ENCODE measurements around the gene KRT20. TPM values are rescaled to one million over a fixed set of nuclear protein-coding genes. Genes with fewer than 3 reads are reported as not detected.
"Not testable (repeated sequence)": the region's sequence is repeated elsewhere in the genome, so short reads cannot be mapped to it uniquely, and the experiment has no call there.

KRT20 gene
- total and polyA plus RNA-seq, 2 of the 8 experiments (the other 6 are each of a cell fraction or from before 2014, with no cell fraction given): not detected

DNA sequence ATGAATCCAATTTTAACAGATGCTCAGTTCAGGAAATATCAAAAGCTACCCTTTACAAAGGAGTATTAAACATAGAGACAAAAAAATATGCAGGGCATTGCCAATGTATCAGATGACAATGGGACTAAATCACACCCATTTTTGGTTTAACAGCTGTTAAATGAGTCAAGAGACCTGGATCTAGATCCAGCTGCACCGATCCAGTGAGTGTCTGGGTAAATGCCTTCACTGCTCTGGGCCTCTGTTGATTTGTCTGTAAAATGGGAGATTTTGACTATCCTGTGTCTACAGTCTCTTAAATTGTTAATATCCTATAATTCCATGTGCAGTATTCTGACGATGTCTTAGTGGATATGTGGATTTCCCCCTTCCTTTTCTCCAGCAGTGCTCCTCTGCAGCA is 36.0 kb upstream of the KRT20 start:
- H3K27ac ChIP-seq (ENCODE audit: low read depth, low read length): no peak overlapping the region
- no peak for TF ChIP-seq GABPA (IDR thresholded peaks at IDR 0.05; ENCODE audit: borderline replicate concordance, insufficient read depth, low read length)
- TF ChIP-seq CBX5 (IDR thresholded peaks at IDR 0.05; ENCODE audit: low read depth, low read length): no peak
- H3K4ac ChIP-seq (replicated peaks; ENCODE audit: insufficient read length, low read depth, low read length): no peak overlapping the region
- ChIA-PET CTCF (ENCODE audit: partially characterized antibody) (interaction anchor here (1.8 kb wide), 1 partner anchor 12 kb away, joined by 4 read pairs; no protein-coding TSS in a partner anchor), POLR2A (ENCODE audit: partially characterized antibody) (no interaction called here)
- H3K79me2 ChIP-seq (ENCODE audit: control insufficient read depth in 1 of 2, insufficient read depth in 2 of 2, low read length in 2 of 2): no peaks in the 10 kb centered on the region
- no peaks in the 10 kb centered on the region for H3K36me3 ChIP-seq (ENCODE audit: control insufficient read depth in 2 of 4, insufficient read depth in 4 of 4, low read length in 3 of 4)
- no peak overlapping the region for H3K23ac ChIP-seq (ENCODE audit: insufficient read length)
- H4K91ac ChIP-seq (replicated peaks; ENCODE audit: insufficient read length, low read length): no peak overlapping the region
- H3K79me1 ChIP-seq (ENCODE audit: low read depth, low read length): no peaks in the 10 kb centered on the region
- FAIRE-seq (no peak), DNase-seq (ENCODE audit: low read depth in 1 of 2, low spot score in 2 of 2) (no peak)
- H2BK20ac ChIP-seq (ENCODE audit: low read length): no peak overlapping the region
- H3K14ac ChIP-seq (ENCODE audit: insufficient read length): no peak overlapping the region
- no peaks in the 10 kb centered on the region for H3K27me3 ChIP-seq (replicated peaks in 1 of 4; ENCODE audit: control insufficient read depth in 3 of 4, extremely low read depth in 1 of 4, insufficient read depth in 3 of 4, low read length in 3 of 4)
- no peaks in the 10 kb centered on the region for H3K23me2 ChIP-seq (ENCODE audit: low read depth, low read length)
- H4K8ac ChIP-seq (ENCODE audit: extremely low read depth, insufficient read depth, low read length): no peak overlapping the region
- H4K20me1 ChIP-seq (replicated peaks in 1 of 2; ENCODE audit: control insufficient read depth in 1 of 2, insufficient read depth in 2 of 2, low read length in 2 of 2): no peaks in the 10 kb centered on the region
- H3K9ac ChIP-seq (replicated peaks in 1 of 4; ENCODE audit: extremely low read depth in 1 of 4, low read depth in 3 of 4, low read length in 3 of 4): no peak overlapping the region
- no peak overlapping the region for H3K18ac ChIP-seq (ENCODE audit: extremely low read depth, low read length)
- H4K5ac ChIP-seq (ENCODE audit: insufficient read length, low read depth, low read length): no peak overlapping the region
- no peak overlapping the region for H2BK120ac ChIP-seq (replicated peaks; ENCODE audit: low read depth, low read length)
- H2BK15ac ChIP-seq (ENCODE audit: low read length): no peak overlapping the region
- no peak overlapping the region for H2AFZ ChIP-seq (ENCODE audit: low read length)
- 91% methylated on average over 2 of the region's 2 CpGs; no CpG with 5 or more reads in 1 of the 2 experiments for WGBS, 2 experiments (ENCODE audit: extremely low coverage in 1 of 2, insufficient coverage in 1 of 2, insufficient read length in 1 of 2, insufficient replicate concordance in 2 of 2, low coverage in 1 of 2, low lambda C conversion rate in 2 of 2, missing lambda C conversion rate in 1 of 2)
- H3K9me3 ChIP-seq (ENCODE audit: insufficient read depth in 2 of 2, low read depth in 1 of 2, low read length in 1 of 2): no peaks in the 10 kb centered on the region
- H3K4me3 ChIP-seq (ENCODE audit: extremely low read depth in 1 of 4, insufficient read depth in 2 of 4, low read depth in 3 of 4, low read length in 4 of 4): no peak overlapping the region
- no peak overlapping the region for H2AK5ac ChIP-seq (ENCODE audit: low read depth, low read length)
- no peak overlapping the region for H2BK5ac ChIP-seq (ENCODE audit: low read depth, low read length)
- H3K4me1 ChIP-seq (replicated peaks in 1 of 4; ENCODE audit: control insufficient read depth in 3 of 4, insufficient read depth in 4 of 4, low read length in 3 of 4): no peaks in the 10 kb centered on the region
- no peak overlapping the region for H3K4me2 ChIP-seq (ENCODE audit: insufficient read depth in 1 of 2, low read depth in 2 of 2, low read length in 2 of 2)
- no peak overlapping the region for H2BK12ac ChIP-seq (ENCODE audit: low read depth, low read length)
- no peak overlapping the region for H3K56ac ChIP-seq (replicated peaks; ENCODE audit: insufficient read length, low read depth, low read length)

DNA sequence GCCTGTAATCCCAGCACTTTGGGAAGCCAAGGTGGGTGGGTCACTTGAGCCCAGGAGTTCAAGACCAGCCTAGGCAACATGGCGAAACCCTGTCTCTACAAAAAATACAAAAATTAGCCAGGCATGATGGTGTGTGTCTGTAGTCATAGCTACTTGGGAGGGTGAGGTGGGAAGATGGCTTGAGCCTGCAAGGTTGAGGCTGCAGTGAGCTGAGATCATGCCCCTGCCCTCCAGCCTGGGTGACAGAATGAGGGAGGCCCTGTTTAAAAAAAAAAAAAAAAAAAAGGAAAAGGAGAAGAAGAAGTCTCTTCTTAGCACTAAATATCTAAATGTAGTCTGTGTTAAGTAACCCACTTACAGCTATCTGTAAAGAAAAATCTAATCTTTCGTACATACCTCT is 32.1 kb upstream of the KRT20 start:
- H3K9me3 ChIP-seq (ENCODE audit: insufficient read depth in 2 of 2, low read depth in 1 of 2, low read length in 1 of 2); POLR2A ChIA-PET (ENCODE audit: partially characterized antibody); H4K5ac ChIP-seq (ENCODE audit: insufficient read length, low read depth, low read length); H3K4me2 ChIP-seq (ENCODE audit: insufficient read depth in 1 of 2, low read depth in 2 of 2, low read length in 2 of 2); H2BK5ac ChIP-seq (ENCODE audit: low read depth, low read length); H3K18ac ChIP-seq (ENCODE audit: extremely low read depth, low read length); H3K27ac ChIP-seq (ENCODE audit: low read depth, low read length); H4K91ac ChIP-seq (replicated peaks; ENCODE audit: insufficient read length, low read length); H3K4ac ChIP-seq (replicated peaks; ENCODE audit: insufficient read length, low read depth, low read length); H3K14ac ChIP-seq (ENCODE audit: insufficient read length); H3K36me3 ChIP-seq (ENCODE audit: control insufficient read depth in 2 of 4, insufficient read depth in 4 of 4, low read length in 3 of 4); H3K79me1 ChIP-seq (ENCODE audit: low read depth, low read length); H3K4me1 ChIP-seq (replicated peaks in 1 of 4; ENCODE audit: control insufficient read depth in 3 of 4, insufficient read depth in 4 of 4, low read length in 3 of 4); H2BK120ac ChIP-seq (replicated peaks; ENCODE audit: low read depth, low read length); H3K4me3 ChIP-seq (ENCODE audit: extremely low read depth in 1 of 4, insufficient read depth in 2 of 4, low read depth in 3 of 4, low read length in 4 of 4); H3K23me2 ChIP-seq (ENCODE audit: low read depth, low read length); H4K8ac ChIP-seq (ENCODE audit: extremely low read depth, insufficient read depth, low read length); H3K9ac ChIP-seq (replicated peaks in 1 of 4; ENCODE audit: extremely low read depth in 1 of 4, low read depth in 3 of 4, low read length in 3 of 4); FAIRE-seq; H2AK5ac ChIP-seq (ENCODE audit: low read depth, low read length); H3K79me2 ChIP-seq (ENCODE audit: control insufficient read depth in 1 of 2, insufficient read depth in 2 of 2, low read length in 2 of 2); H2BK20ac ChIP-seq (ENCODE audit: low read length); H2BK12ac ChIP-seq (ENCODE audit: low read depth, low read length); H2BK15ac ChIP-seq (ENCODE audit: low read length); H3K27me3 ChIP-seq (replicated peaks in 1 of 4; ENCODE audit: control insufficient read depth in 3 of 4, extremely low read depth in 1 of 4, insufficient read depth in 3 of 4, low read length in 3 of 4); H3K56ac ChIP-seq (replicated peaks; ENCODE audit: insufficient read length, low read depth, low read length); H3K23ac ChIP-seq (ENCODE audit: insufficient read length); H2AFZ ChIP-seq (ENCODE audit: low read length); H4K20me1 ChIP-seq (replicated peaks in 1 of 2; ENCODE audit: control insufficient read depth in 1 of 2, insufficient read depth in 2 of 2, low read length in 2 of 2); DNase-seq (ENCODE audit: low read depth in 1 of 2, low spot score in 2 of 2): not testable (repeated sequence)
- WGBS, 2 experiments (ENCODE audit: extremely low coverage in 1 of 2, insufficient coverage in 1 of 2, insufficient read length in 1 of 2, insufficient replicate concordance in 2 of 2, low coverage in 1 of 2, low lambda C conversion rate in 2 of 2, missing lambda C conversion rate in 1 of 2): 93% methylated on average over 2 of the region's 2 CpGs; no CpG with 5 or more reads in 1 of the 2 experiments
- CTCF ChIA-PET (ENCODE audit: partially characterized antibody): interaction anchor here (0.9 to 5.6 kb wide), 3 partner anchors 405 to 579 kb away, joined by 3 to 28 read pairs (median 4); no protein-coding TSS in a partner anchor
